GM13977 (cell line): Measurements from ENCODE around the gene UBE4B.
A peak's percentile ranks its signal among the peaks of the same experiment; 100 is the strongest.
"Not testable (repeated sequence)": the region's sequence is repeated elsewhere in the genome, so short reads cannot be mapped to it uniquely, and the experiment has no call there.

ENCODE experiments used
- DNase-seq: peaks from one replicate; pipeline ENCODE4 v3.0.0; 2012; ENCODE audit warnings: low spot score
- in situ Hi-C: fragments of 300-500 bp; cut with MboI; formaldehyde crosslinking; loops from one replicate; pipeline ENCODE4 v1.12.0; 2022; ENCODE audit warnings: low sequenced_read_pairs, low pct_unique_long_range_greater_than_20kb, mixed read lengths, inconsistent platforms; ENCODE audit not compliant: unreplicated experiment
- TF ChIP-seq, protein P1 (sequence below): IDR thresholded peaks from 2 replicates; pipeline ENCODE4 v1.5.1; 2012; ENCODE audit warnings: mild to moderate bottlenecking, control low read depth; ENCODE audit not compliant: insufficient read depth; ENCODE audit errors: extremely low read depth, missing control alignments

UBE4B gene

DNA sequence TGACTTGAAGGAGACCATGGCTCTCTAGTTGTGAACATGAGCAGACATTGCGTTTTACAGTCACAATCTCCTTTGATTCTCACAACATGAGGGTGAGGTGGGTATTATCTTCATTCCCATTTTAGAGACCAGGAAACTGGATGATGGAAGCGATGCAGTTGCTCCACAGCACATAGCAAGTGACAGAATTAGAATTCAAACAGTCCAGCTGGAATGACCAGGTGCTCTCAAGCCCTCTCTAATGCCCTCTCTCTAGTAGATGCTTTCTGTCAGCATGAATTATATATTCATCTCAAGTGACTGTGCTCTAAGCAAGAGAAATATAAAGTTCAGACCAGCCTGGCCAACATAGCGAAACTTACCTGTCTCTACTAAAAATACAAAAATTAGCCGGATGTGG is 167.9 kb downstream of the UBE4B start:
- no peak for DNase-seq
- in situ Hi-C loops = no loop called here
- TF ChIP-seq, protein P1, sequence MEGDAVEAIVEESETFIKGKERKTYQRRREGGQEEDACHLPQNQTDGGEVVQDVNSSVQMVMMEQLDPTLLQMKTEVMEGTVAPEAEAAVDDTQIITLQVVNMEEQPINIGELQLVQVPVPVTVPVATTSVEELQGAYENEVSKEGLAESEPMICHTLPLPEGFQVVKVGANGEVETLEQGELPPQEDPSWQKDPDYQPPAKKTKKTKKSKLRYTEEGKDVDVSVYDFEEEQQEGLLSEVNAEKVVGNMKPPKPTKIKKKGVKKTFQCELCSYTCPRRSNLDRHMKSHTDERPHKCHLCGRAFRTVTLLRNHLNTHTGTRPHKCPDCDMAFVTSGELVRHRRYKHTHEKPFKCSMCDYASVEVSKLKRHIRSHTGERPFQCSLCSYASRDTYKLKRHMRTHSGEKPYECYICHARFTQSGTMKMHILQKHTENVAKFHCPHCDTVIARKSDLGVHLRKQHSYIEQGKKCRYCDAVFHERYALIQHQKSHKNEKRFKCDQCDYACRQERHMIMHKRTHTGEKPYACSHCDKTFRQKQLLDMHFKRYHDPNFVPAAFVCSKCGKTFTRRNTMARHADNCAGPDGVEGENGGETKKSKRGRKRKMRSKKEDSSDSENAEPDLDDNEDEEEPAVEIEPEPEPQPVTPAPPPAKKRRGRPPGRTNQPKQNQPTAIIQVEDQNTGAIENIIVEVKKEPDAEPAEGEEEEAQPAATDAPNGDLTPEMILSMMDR = no peak

DNA sequence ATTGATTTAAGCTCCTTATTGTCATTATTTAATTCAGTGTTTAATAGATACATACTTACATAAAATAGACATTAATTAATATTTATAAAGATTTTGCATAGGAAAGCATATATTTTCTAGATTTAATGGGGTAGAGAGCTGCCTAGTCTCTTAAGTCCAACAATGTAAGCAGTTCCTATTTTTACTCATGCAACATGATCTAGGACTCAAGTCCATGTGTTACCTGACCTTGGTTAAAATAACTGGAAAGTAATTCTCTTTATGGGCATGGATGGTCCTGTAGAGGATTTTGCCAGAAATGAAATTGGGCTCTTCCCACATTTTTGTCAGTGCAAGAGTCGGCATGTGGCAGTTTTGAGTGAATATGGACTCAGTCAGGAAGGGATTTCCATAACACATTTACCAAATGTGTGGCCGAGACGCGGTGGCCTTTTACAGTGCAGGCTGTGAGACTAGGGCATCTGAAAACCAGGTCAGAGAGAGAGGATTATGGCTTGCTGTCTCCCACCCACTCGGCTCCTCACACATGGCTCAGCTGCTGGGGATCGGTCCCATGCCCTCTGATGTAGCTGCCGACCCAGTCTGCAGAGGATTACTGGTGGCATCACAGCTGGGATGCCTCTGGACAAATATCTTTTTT is 171.4 kb downstream of the UBE4B start:
- DNase-seq = no peak
- in situ Hi-C loops = no loop called here
- TF ChIP-seq, protein P1 = no peak

DNA sequence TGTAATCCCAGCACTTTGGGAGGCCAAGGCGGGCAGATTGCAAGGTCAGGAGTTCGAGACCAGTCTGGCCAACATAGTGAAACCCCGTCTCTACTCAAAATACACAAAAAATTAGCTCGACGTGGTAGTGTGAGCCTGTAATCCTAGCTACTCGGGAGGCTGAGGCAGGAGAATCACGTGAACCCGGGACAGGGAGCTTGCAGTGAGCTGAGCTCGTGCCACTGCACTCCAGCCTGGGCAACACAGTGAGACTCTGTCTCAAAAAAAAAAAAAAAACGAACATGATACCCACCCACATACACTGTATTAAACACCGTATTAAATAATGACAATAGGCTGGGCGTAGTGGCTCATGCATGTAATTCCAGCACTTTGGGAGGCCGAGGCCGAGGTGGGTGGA is 172.4 kb downstream of the UBE4B start:
- in situ Hi-C loops, DNase-seq: not testable (repeated sequence)

DNA sequence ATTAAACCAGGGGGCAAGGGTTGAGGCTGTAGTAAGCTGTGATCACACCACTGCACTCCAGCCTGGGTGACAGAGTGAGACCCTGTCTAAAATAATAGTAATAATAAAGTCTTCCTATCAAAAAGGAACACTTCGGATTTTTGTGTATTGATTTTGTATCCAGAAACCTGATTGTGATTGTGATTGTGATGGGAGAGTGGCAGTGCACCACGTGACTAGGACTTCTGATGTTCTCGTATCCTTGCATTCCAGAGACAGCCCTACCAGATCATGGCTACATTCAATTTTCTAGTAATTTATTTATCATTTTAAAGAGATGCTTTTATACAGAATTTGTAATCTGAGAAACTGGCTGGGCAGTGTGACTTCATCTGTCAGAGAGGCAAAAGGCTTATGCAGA is 175.1 kb downstream of the UBE4B start:
- in situ Hi-C loops = no loop called here
- no peak for DNase-seq
- TF ChIP-seq, protein P1 = no peak

DNA sequence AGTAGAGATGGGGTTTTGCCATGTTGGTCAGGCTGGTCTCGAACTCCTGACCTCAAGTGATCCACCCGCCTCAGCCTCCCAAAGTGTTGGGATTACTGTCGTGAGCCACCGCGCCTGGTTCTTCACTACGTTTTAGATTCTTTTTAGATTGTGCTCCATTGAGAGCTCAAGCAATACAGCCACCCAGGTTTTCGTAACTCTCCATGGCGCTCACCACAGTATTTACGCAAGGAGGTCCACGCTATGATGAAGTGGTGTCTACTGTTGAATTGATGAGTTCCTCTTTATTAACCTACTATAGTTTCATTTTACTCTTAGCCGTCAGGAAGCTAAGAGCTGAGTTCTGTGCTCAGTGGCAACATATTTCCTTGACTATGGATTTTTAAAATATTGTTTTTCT is 175.8 kb downstream of the UBE4B start:
- TF ChIP-seq, protein P1 = no peak
- in situ Hi-C loops = no loop called here
- no peak for DNase-seq

DNA sequence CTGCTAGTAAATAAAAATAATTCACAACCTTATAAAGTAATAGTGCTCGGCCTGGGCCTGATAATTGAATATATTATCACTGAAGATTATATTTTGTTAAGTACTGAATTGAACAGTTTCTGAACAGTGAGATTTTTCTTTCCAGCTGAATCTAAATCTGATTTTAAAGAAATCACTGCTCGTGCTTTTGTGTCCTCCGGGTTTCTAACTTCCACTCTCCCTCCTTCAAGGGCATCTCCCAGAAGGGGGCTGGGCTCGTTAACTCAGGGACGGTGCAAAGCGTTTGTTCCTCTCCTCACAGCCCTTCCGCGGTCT is 176.8 kb downstream of the UBE4B start:
- TF ChIP-seq, protein P1 = no peak
- in situ Hi-C loops = no loop called here
- DNase-seq = peak; percentile 30

DNA sequence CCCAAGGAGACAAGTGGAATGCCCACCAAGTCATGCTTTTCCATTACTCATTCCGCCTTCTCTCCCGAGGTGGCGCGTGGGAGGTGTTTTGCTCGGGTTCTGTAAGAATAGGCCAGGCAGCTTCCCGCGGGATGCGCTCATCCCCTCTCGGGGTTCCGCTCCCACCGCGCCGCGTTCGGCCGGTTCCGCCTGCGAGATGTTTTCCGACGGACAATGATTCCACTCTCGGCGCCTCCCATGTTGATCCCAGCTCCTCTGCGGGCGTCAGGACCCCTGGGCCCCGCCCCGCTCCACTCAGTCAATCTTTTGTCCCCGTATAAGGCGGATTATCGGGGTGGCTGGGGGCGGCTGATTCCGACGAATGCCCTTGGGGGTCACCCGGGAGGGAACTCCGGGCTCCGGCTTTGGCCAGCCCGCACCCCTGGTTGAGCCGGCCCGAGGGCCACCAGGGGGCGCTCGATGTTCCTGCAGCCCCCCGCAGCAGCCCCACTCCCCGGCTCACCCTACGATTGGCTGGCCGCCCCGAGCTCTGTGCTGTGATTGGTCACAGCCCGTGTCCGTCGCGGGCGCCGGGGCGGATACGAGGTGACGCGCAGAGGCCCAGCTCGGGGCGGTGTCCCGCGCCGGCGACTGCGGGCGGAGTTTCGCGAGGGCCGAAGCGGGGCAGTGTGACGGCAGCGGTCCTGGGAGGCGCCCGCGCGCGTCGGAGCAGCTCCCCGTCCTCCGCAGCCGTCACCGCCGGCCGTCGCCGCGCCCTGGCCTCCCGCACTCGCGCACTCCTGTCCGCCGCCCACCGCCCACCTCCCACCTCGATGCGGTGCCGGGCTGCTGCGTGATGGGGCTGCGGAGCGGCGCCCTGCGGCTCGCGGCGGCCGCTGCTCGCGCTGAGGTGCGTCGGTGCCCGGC is 177.4 kb downstream of the UBE4B start, which contains the start of gene KIF1B:
Gene KIF1B (plus strand): TSS at position 666 of the 906 bp plus-strand sequence. CDS start 21,759 bp downstream, outside the sequence.
- in situ Hi-C loops = no loop called here
- DNase-seq = peak; percentile 100
- TF ChIP-seq, protein P1 = peak; percentile 96
